ENCODE data around the gene ZKSCAN1.

ZKSCAN1 gene

GRCh38 chr7:100069991-100070390 is 54.6 kb downstream of the ZKSCAN1 start:
- no peak overlapping the region for H3K9ac ChIP-seq (ENCODE audit: low read length)
- peaks cover 14% of the 10 kb centered on the region for H3K4me1 ChIP-seq (ENCODE audit: insufficient read depth, low read length)
- no peak overlapping the region for H3K27ac ChIP-seq (ENCODE audit: low read depth, low read length)
- H3K36me3 ChIP-seq (ENCODE audit: insufficient read depth, low read length): peaks cover 55% of the 10 kb centered on the region
- H3K4me3 ChIP-seq (ENCODE audit: low read depth in 1 of 2, low read length in 2 of 2): no peak overlapping the region
- H3K9me3 ChIP-seq (ENCODE audit: low read length): peaks cover 17% of the 10 kb centered on the region
- H3K27me3 ChIP-seq (ENCODE audit: control insufficient read depth in 1 of 2, insufficient read depth in 2 of 2, low read length in 2 of 2): no peaks in the 10 kb centered on the region

- H3K4me3 ChIP-seq (ENCODE audit: low read depth in 1 of 2, low read length in 2 of 2): peak overlapping the region in 1 of 2 donors; percentile 10
- H3K4me1 ChIP-seq (ENCODE audit: insufficient read depth, low read length): peaks cover 2% of the 10 kb centered on the region
- no peak overlapping the region for H3K27ac ChIP-seq (ENCODE audit: low read depth, low read length)
- peaks cover 66% of the 10 kb centered on the region for H3K36me3 ChIP-seq (ENCODE audit: insufficient read depth, low read length)
- H3K9ac ChIP-seq (ENCODE audit: low read length): no peak overlapping the region
- no peaks in the 10 kb centered on the region for H3K27me3 ChIP-seq (ENCODE audit: control insufficient read depth in 1 of 2, insufficient read depth in 2 of 2, low read length in 2 of 2)
- peaks cover 17% of the 10 kb centered on the region for H3K9me3 ChIP-seq (ENCODE audit: low read length)
Measured at GRCh38 chr7:100071018-100071723, 55.8 kb downstream of the ZKSCAN1 start.

GRCh38 chr7:100072462-100072861 is 57.1 kb downstream of the ZKSCAN1 start:
- H3K27me3 ChIP-seq (ENCODE audit: control insufficient read depth in 1 of 2, insufficient read depth in 2 of 2, low read length in 2 of 2): no peaks in the 10 kb centered on the region
- H3K36me3 ChIP-seq (ENCODE audit: insufficient read depth, low read length): peaks cover 73% of the 10 kb centered on the region
- no peak overlapping the region for H3K9ac ChIP-seq (ENCODE audit: low read length)
- no peak overlapping the region for H3K27ac ChIP-seq (ENCODE audit: low read depth, low read length)
- no peaks in the 10 kb centered on the region for H3K4me1 ChIP-seq (ENCODE audit: insufficient read depth, low read length)
- peaks cover 17% of the 10 kb centered on the region for H3K9me3 ChIP-seq (ENCODE audit: low read length)
- no peak overlapping the region for H3K4me3 ChIP-seq (ENCODE audit: low read depth in 1 of 2, low read length in 2 of 2)

- H3K4me1 ChIP-seq (ENCODE audit: insufficient read depth, low read length): peaks cover 7% of the 10 kb centered on the region
- no peak overlapping the region for H3K9ac ChIP-seq (ENCODE audit: low read length)
- no peaks in the 10 kb centered on the region for H3K27me3 ChIP-seq (ENCODE audit: control insufficient read depth in 1 of 2, insufficient read depth in 2 of 2, low read length in 2 of 2)
- H3K4me3 ChIP-seq (ENCODE audit: low read depth in 1 of 2, low read length in 2 of 2): no peak overlapping the region
- H3K27ac ChIP-seq (ENCODE audit: low read depth, low read length): no peak overlapping the region
- H3K9me3 ChIP-seq (ENCODE audit: low read length): peaks cover 17% of the 10 kb centered on the region
- peaks cover 80% of the 10 kb centered on the region for H3K36me3 ChIP-seq (ENCODE audit: insufficient read depth, low read length)
Measured at GRCh38 chr7:100074841-100075240, 59.4 kb downstream of the ZKSCAN1 start.

DNA sequence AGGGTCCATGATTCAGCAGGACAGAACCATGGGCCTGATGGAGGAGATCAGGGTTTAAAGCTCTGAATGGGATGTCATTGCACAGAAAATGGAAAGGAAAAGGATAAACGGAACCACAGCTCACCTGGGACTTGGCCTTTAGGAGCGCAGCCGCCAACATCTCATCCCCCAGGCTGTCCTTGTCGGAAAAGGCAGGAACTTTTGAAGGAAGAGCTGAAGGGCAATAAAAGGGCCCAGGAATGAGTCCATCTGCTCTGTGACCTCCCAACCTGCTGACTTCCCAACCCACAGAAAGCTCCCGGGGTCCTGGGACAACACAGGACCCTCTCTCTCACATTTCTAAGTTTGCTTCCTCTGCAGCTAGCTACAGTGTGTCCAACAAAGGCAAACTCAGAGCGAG is 60.0 kb downstream of the ZKSCAN1 start:
- Histone ChIP-seq H3K9ac (ENCODE audit: low read length) (no peak overlapping the region), H3K27ac (ENCODE audit: low read depth, low read length) (no peak overlapping the region), H3K4me1 (ENCODE audit: insufficient read depth, low read length) (peaks cover 12% of the 10 kb centered on the region), H3K36me3 (ENCODE audit: insufficient read depth, low read length) (peaks cover 74% of the 10 kb centered on the region), H3K9me3 (ENCODE audit: low read length) (peaks cover 17% of the 10 kb centered on the region), H3K27me3 (ENCODE audit: control insufficient read depth in 1 of 2, insufficient read depth in 2 of 2, low read length in 2 of 2) (no peaks in the 10 kb centered on the region), H3K4me3 (ENCODE audit: low read depth in 1 of 2, low read length in 2 of 2) (no peak overlapping the region)

GRCh38 chr7:100077205-100077604 is 61.8 kb downstream of the ZKSCAN1 start:
- H3K36me3 ChIP-seq (ENCODE audit: insufficient read depth, low read length): peaks cover 56% of the 10 kb centered on the region
- no peak overlapping the region for H3K9ac ChIP-seq (ENCODE audit: low read length)
- H3K4me3 ChIP-seq (ENCODE audit: low read depth in 1 of 2, low read length in 2 of 2): no peak overlapping the region
- H3K27ac ChIP-seq (ENCODE audit: low read depth, low read length): no peak overlapping the region
- H3K4me1 ChIP-seq (ENCODE audit: insufficient read depth, low read length): peaks cover 17% of the 10 kb centered on the region
- no peaks in the 10 kb centered on the region for H3K9me3 ChIP-seq (ENCODE audit: low read length)
- no peaks in the 10 kb centered on the region for H3K27me3 ChIP-seq (ENCODE audit: control insufficient read depth in 1 of 2, insufficient read depth in 2 of 2, low read length in 2 of 2)

DNA sequence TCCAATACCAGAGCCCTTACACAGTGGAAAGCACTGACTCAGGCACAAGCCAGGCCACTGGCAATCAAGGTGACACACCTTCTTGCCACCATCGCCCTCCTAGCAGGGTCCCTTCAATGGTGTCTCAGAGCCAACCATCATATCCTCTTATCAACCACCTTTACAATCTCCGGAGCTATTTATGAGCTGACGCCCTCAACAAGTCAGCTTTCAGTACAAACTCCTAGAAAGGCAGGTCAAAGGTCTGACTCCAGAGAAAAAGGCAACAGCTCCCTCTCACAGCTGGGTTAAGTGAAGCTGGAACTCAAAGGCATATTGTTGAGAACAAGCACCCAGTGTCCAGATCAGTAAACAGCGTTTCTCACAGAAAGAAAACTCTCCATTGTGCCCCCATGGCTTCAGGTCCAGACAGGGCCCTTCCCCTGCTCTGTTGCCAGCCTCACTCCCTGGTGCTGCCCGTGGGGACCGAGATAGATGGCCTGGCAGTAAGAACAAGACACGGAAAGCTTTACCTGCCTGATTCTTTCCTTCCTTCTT is 63.7 kb downstream of the ZKSCAN1 start:
- Histone ChIP-seq H3K4me3 (ENCODE audit: low read depth in 1 of 2, low read length in 2 of 2) (no peak overlapping the region), H3K9ac (ENCODE audit: low read length) (no peak overlapping the region), H3K4me1 (ENCODE audit: insufficient read depth, low read length) (peaks cover 17% of the 10 kb centered on the region), H3K27ac (ENCODE audit: low read depth, low read length) (no peak overlapping the region), H3K27me3 (ENCODE audit: control insufficient read depth in 1 of 2, insufficient read depth in 2 of 2, low read length in 2 of 2) (no peaks in the 10 kb centered on the region), H3K36me3 (ENCODE audit: insufficient read depth, low read length) (peaks cover 37% of the 10 kb centered on the region), H3K9me3 (ENCODE audit: low read length) (no peaks in the 10 kb centered on the region)

- H3K4me3 ChIP-seq (ENCODE audit: low read depth in 1 of 2, low read length in 2 of 2): peak overlapping the region; percentile 81 to 95
- no peaks in the 10 kb centered on the region for H3K27me3 ChIP-seq (ENCODE audit: control insufficient read depth in 1 of 2, insufficient read depth in 2 of 2, low read length in 2 of 2)
- peaks cover 23% of the 10 kb centered on the region for H3K4me1 ChIP-seq (ENCODE audit: insufficient read depth, low read length)
- peak overlapping the region; percentile 89 for H3K9ac ChIP-seq (ENCODE audit: low read length)
- no peaks in the 10 kb centered on the region for H3K9me3 ChIP-seq (ENCODE audit: low read length)
- H3K36me3 ChIP-seq (ENCODE audit: insufficient read depth, low read length): peaks cover 18% of the 10 kb centered on the region
- H3K27ac ChIP-seq (ENCODE audit: low read depth, low read length): peak overlapping the region; percentile 81
Measured at GRCh38 chr7:100080907-100081534, 65.6 kb downstream of the ZKSCAN1 start.

GRCh38 chr7:100081535-100082102 is 66.2 kb downstream of the ZKSCAN1 start, which contains the start of gene ZNF3:
Gene ZNF3 (minus strand): TSS chr7:100081723. CDS start chr7:100077357, 4,366 bp downstream.
- Histone ChIP-seq H3K27ac (ENCODE audit: low read depth, low read length) (peak within 1 kb of the TSS; percentile 84), H3K9ac (ENCODE audit: low read length) (peak within 1 kb of the TSS; percentile 89), H3K27me3 (ENCODE audit: control insufficient read depth in 1 of 2, insufficient read depth in 2 of 2, low read length in 2 of 2) (no peaks in the 10 kb centered on the region), H3K9me3 (ENCODE audit: low read length) (no peaks in the 10 kb centered on the region), H3K4me3 (ENCODE audit: low read depth in 1 of 2, low read length in 2 of 2) (peak within 1 kb of the TSS; percentile 81 to 95), H3K4me1 (ENCODE audit: insufficient read depth, low read length) (peaks cover 23% of the 10 kb centered on the region), H3K36me3 (ENCODE audit: insufficient read depth, low read length) (peaks cover 17% of the 10 kb centered on the region)

DNA sequence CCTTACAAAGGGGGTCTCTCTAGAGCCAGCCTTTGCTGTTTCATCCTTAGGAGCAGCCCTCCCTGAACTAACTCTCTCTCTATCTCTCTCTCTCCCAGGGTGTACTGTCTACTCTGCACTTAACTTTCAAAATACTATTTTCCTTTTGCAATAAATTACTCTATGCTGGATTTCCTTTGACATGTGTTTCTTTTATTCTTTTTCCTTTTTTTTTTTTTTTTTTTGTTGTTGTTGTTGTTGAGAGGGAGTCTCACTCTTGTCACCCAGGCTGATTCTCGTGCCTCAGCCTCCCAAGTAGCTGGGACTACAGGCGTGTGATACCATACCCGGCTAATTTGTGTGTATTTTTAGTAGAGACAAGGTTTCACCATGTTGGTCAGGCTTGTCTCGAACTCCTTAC is 67.6 kb downstream of the ZKSCAN1 start:
- H3K9ac ChIP-seq (ENCODE audit: low read length): no peak overlapping the region
- H3K4me1 ChIP-seq (ENCODE audit: insufficient read depth, low read length): peaks cover 30% of the 10 kb centered on the region
- no peak overlapping the region for H3K4me3 ChIP-seq (ENCODE audit: low read depth in 1 of 2, low read length in 2 of 2)
- H3K27me3 ChIP-seq (ENCODE audit: control insufficient read depth in 1 of 2, insufficient read depth in 2 of 2, low read length in 2 of 2): no peaks in the 10 kb centered on the region
- no peaks in the 10 kb centered on the region for H3K9me3 ChIP-seq (ENCODE audit: low read length)
- H3K36me3 ChIP-seq (ENCODE audit: insufficient read depth, low read length): peaks cover 10% of the 10 kb centered on the region
- no peak overlapping the region for H3K27ac ChIP-seq (ENCODE audit: low read depth, low read length)

- no peak overlapping the region for H3K27ac ChIP-seq (ENCODE audit: low read depth, low read length)
- no peaks in the 10 kb centered on the region for H3K27me3 ChIP-seq (ENCODE audit: control insufficient read depth in 1 of 2, insufficient read depth in 2 of 2, low read length in 2 of 2)
Measured at GRCh38 chr7:100085515-100085914, 70.1 kb downstream of the ZKSCAN1 start.

More at GRCh38 chr7:100085515-100085914, 70.1 kb downstream of the ZKSCAN1 start:
- Histone ChIP-seq H3K9me3 (ENCODE audit: low read length) (no peaks in the 10 kb centered on the region), H3K4me1 (ENCODE audit: insufficient read depth, low read length) (peaks cover 34% of the 10 kb centered on the region), H3K4me3 (ENCODE audit: low read depth in 1 of 2, low read length in 2 of 2) (no peak overlapping the region), H3K9ac (ENCODE audit: low read length) (no peak overlapping the region), H3K36me3 (ENCODE audit: insufficient read depth, low read length) (peaks cover 5% of the 10 kb centered on the region)

Data from muscle layer of colon (tissue), 2 donors.